Mononuclear cell (primary cell): ENCODE data around the gene TBC1D3B. TPM values are rescaled to one million over a fixed set of nuclear protein-coding genes. Genes with fewer than 3 reads are reported as not detected.
"Not testable (repeated sequence)": the region's sequence is repeated elsewhere in the genome, so short reads cannot be mapped to it uniquely, and the experiment has no call there.

Source experiments
- H3K27me3 ChIP-seq: 2 replicates; pipeline ENCODE4 v1.6.0; 2011; ENCODE audit warnings: low read length, control low read depth; ENCODE audit not compliant: insufficient read depth
- H3K4me1 ChIP-seq: 2 replicates; pipeline ENCODE4 v1.5.1; 2011; ENCODE audit warnings: mild to moderate bottlenecking, low read length, control low read depth; ENCODE audit not compliant: insufficient read depth
- H3K4me3 ChIP-seq: 2 replicates; pipeline ENCODE4 v1.5.1; 2011; ENCODE audit warnings: mild to moderate bottlenecking, low read length, moderate library complexity
- H3K9me3 ChIP-seq: 2 replicates; pipeline ENCODE4 v1.5.1; 2011; ENCODE audit warnings: low read depth, mild to moderate bottlenecking, control low read depth, low read length
- total RNA-seq: library from RNA; depleted of rRNA; stranded (reverse); fragments of >200 nt; gene quantifications from one replicate; pipeline ENCODE4 v1.2.3, GENCODE V29; 2012

Gene TBC1D3B
- not detected for total RNA-seq

DNA sequence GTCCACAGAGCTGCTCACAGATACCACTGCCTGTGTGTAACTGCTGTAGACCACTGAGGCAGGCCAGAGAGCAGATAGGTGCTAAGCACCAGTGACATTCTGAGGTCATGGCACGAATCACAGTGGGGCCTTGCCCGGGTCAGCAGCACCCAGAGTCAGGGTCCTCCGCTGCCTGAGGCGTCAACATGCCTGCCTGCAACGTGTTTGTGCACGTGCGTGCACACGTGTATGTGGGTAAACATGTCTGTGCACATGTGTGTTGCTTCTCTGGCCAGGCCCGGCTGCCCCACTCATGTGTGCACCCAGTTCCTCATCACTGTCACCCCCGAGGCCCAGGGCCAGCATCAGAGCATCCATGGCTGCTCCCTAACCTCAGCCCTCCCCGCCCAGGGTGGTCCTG is at the start of gene TBC1D3B:
TBC1D3B (minus strand) TSS at position 101 of the 400 bp plus-strand sequence. CDS start 1,586 bp downstream, outside the sequence.
- not testable (repeated sequence) for H3K27me3 ChIP-seq, H3K9me3 ChIP-seq, H3K4me1 ChIP-seq, H3K4me3 ChIP-seq

GRCh38 chr17:36222967-36223366 is 46.5 kb upstream of the TBC1D3B start:
- not testable (repeated sequence) for H3K4me3 ChIP-seq, H3K9me3 ChIP-seq, H3K4me1 ChIP-seq, H3K27me3 ChIP-seq

- H3K4me3 ChIP-seq, H3K9me3 ChIP-seq, H3K4me1 ChIP-seq, H3K27me3 ChIP-seq: not testable (repeated sequence)
Observed at GRCh38 chr17:36221581-36222100, 45.2 kb upstream of the TBC1D3B start.

- H3K4me1 ChIP-seq, H3K9me3 ChIP-seq, H3K27me3 ChIP-seq: not testable (repeated sequence)
Observed at GRCh38 chr17:36220737-36221580, 44.5 kb upstream of the TBC1D3B start.

GRCh38 chr17:36219556-36219955 is 43.1 kb upstream of the TBC1D3B start:
- peaks cover 16% of the 10 kb centered on the region for H3K4me1 ChIP-seq
- not testable (repeated sequence) for H3K4me3 ChIP-seq, H3K9me3 ChIP-seq, H3K27me3 ChIP-seq

More at GRCh38 chr17:36220737-36221580, 44.5 kb upstream of the TBC1D3B start:
- H3K4me3 ChIP-seq = not testable (repeated sequence)

- not testable (repeated sequence) for H3K27me3 ChIP-seq, H3K9me3 ChIP-seq, H3K4me3 ChIP-seq
- peaks cover 55% of the 10 kb centered on the region for H3K4me1 ChIP-seq
Observed at GRCh38 chr17:36215406-36216308, 39.2 kb upstream of the TBC1D3B start.

DNA sequence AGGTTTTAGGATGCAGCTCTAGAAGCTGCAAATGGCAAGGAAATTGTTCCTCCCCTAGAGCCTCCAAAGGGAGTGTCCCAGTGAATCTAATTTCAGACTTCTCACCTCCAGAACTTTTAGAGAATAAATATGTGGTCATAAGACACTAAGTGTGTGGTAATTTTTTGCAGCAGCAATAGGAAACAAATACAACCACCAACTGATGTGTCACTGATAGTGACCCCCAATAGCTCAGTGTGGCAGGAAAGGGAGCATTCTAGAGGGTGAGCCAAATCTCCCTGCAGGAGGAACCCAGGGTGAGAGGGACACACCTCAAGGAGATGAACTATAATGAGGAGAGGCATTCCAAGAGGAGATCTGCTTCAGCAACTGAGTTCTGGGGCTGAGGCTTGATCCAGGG is 38.5 kb upstream of the TBC1D3B start:
- Histone ChIP-seq H3K4me3 (no peak overlapping the region), H3K27me3 (no peaks in the 10 kb centered on the region), H3K9me3 (no peaks in the 10 kb centered on the region), H3K4me1 (peaks cover 63% of the 10 kb centered on the region)

GRCh38 chr17:36213695-36214094 is 37.3 kb upstream of the TBC1D3B start:
- Histone ChIP-seq H3K9me3 (no peaks in the 10 kb centered on the region), H3K27me3 (no peaks in the 10 kb centered on the region), H3K4me3 (no peak overlapping the region), H3K4me1 (peaks cover 69% of the 10 kb centered on the region)

GRCh38 chr17:36212966-36213365 is 36.5 kb upstream of the TBC1D3B start:
- H3K9me3 ChIP-seq = no peaks in the 10 kb centered on the region
- no peak overlapping the region for H3K4me3 ChIP-seq
- no peaks in the 10 kb centered on the region for H3K27me3 ChIP-seq
- H3K4me1 ChIP-seq = peaks cover 69% of the 10 kb centered on the region

DNA sequence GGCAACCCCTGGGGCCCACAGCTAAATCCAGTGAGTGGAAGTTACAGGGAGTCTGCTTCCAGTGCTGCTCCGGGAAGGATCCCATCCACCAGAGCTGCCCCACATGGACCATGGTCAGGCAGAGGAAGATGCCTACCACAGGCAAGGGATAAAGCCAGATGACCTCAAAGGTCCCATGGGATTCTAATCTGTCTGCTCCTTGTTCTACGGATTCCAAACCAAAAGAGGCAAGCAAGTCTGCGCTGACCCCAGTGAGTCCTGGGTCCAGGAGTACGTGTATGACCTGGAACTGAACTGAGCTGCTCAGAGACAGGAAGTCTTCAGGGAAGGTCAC is 35.8 kb upstream of the TBC1D3B start:
- peaks cover 69% of the 10 kb centered on the region for H3K4me1 ChIP-seq
- no peaks in the 10 kb centered on the region for H3K27me3 ChIP-seq
- H3K4me3 ChIP-seq = no peak overlapping the region
- no peaks in the 10 kb centered on the region for H3K9me3 ChIP-seq

DNA sequence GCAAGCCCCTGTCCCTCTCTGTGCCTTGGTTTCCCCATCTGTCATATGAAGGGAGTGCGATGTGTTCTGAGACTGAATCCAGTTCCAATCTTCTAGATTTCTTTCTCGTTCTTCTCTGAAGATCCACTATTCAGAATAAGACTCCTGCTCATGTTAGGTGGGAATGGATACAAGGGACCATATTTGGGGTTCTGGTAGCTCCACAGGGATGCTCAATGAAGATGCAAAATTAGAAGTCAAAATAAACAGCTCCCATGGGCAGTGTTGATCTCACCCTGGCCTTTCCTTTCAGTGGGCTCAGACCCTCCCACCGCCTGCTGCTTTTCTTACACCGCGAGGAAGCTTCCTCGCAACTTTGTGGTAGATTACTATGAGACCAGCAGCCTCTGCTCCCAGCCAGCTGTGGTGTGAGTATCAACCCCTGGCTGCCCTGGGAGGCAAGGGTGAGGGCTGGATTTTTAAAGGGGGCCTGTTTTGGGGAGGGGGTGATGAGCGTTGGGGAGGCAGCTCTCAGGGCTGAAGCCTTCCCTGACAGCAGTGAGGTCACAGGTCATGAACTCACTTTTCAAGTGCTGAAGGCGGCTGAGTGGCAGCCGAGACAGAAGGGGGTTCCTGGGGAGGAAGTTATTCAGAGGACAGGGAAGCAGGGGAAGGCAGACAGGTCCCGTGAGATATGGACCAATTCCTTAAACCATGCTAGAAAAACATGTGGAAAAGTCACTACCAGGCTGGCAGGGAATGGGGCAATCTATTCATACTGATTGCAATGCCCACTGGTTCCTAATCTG is 35.2 kb upstream of the TBC1D3B start:
- H3K4me3 ChIP-seq, H3K9me3 ChIP-seq, H3K27me3 ChIP-seq: not testable (repeated sequence)
- H3K4me1 ChIP-seq = peaks cover 70% of the 10 kb centered on the region

DNA sequence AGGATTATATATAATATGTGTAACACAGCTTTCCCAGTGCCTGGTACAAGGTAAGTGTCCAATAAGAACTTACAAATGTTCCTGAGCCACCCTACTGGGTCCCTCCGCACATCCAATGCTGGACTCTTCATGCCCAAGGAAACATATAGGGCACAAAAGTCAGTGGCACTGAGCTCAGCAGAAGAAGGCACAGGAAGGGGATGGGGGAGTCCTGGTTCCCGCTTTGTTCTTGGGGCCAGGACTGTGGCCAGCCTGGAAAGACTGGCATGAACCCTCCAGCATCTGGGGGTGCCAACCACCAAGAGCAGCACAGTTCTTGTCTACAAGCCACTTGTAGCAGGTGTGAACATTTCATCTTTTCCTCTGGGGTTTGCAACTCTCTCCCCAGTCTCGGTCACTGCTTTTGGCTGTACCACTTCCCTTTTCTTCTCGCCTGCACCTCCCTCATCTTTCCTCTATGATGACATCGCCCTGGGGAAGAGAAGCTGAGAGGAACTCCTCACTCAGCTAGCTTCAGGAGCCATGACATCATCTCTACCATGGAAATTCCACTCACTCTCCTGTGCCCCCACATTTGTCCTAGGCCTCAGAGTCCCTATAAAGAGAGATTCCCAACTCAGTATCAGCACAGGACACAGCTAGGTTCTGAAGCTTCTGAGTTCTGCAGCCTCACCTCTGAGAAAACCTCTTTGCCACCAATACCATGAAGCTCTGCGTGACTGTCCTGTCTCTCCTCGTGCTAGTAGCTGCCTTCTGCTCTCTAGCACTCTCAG is 34.2 kb upstream of the TBC1D3B start, which contains the start of gene CCL4L2:
CCL4L2 (plus strand) TSS at position 625 of the 773 bp plus-strand sequence.
- not testable (repeated sequence) for H3K4me3 ChIP-seq, H3K27me3 ChIP-seq, H3K9me3 ChIP-seq
- H3K4me1 ChIP-seq = peaks cover 73% of the 10 kb centered on the region

GRCh38 chr17:36209575-36209974 is 33.1 kb upstream of the TBC1D3B start:
- Histone ChIP-seq H3K9me3 (no peaks in the 10 kb centered on the region), H3K4me3 (no peak overlapping the region), H3K27me3 (no peaks in the 10 kb centered on the region), H3K4me1 (peaks cover 69% of the 10 kb centered on the region)

DNA sequence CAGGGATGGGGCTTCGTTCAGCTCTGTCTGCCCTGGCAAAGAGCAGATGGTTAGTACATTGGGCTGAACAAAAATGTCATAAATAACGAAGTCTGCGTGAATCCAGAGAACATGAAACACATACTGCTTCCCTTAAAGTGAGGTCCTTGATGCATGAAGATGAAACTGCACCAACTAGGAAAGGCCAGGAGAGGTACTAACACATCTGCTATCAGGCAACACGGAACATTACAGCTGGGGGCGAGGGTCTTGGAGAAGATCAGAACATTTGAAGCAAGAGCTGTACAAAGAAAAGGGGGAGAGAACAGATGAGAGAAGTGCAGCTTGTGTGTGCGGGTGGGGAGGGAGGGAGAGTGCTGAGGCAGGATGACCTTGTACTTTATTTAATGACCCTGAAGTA is 30.9 kb upstream of the TBC1D3B start:
- not testable (repeated sequence) for H3K9me3 ChIP-seq, H3K27me3 ChIP-seq, H3K4me3 ChIP-seq
- H3K4me1 ChIP-seq = peaks cover 59% of the 10 kb centered on the region
